ENCODE results near the gene SORCS1.

The SORCS1 gene

GRCh38 chr10:106795619-106796018 lies 368.9 kb downstream of the SORCS1 start:
- no peak overlapping the region for H3K27ac ChIP-seq (ENCODE audit: low read length)
- H3K36me3 ChIP-seq (ENCODE audit: control insufficient read depth in 1 of 2, insufficient read depth in 2 of 2, low read length in 2 of 2): no peaks in the 10 kb centered on the region
- no peak overlapping the region for H3K4me3 ChIP-seq (ENCODE audit: low read depth in 1 of 2, low read length in 2 of 2)
- H3K27me3 ChIP-seq (ENCODE audit: low read depth, low read length): no peaks in the 10 kb centered on the region
- no peaks in the 10 kb centered on the region for H3K9me3 ChIP-seq (ENCODE audit: control insufficient read depth in 1 of 2, low read length in 2 of 2)
- H3K4me1 ChIP-seq (ENCODE audit: control insufficient read depth in 1 of 2, insufficient read depth in 2 of 2, low read length in 2 of 2): no peaks in the 10 kb centered on the region

GRCh38 chr10:106793617-106794016 lies 370.9 kb downstream of the SORCS1 start:
- Histone ChIP-seq H3K9me3 (ENCODE audit: control insufficient read depth in 1 of 2, low read length in 2 of 2) (no peaks in the 10 kb centered on the region), H3K27me3 (ENCODE audit: low read depth, low read length) (no peaks in the 10 kb centered on the region), H3K4me3 (ENCODE audit: low read depth in 1 of 2, low read length in 2 of 2) (no peak overlapping the region), H3K4me1 (ENCODE audit: control insufficient read depth in 1 of 2, insufficient read depth in 2 of 2, low read length in 2 of 2) (no peaks in the 10 kb centered on the region), H3K27ac (ENCODE audit: low read length) (no peak overlapping the region), H3K36me3 (ENCODE audit: control insufficient read depth in 1 of 2, insufficient read depth in 2 of 2, low read length in 2 of 2) (no peaks in the 10 kb centered on the region)

- Histone ChIP-seq H3K9me3 (ENCODE audit: control insufficient read depth in 1 of 2, low read length in 2 of 2) (no peaks in the 10 kb centered on the region), H3K4me3 (ENCODE audit: low read depth in 1 of 2, low read length in 2 of 2) (no peak overlapping the region), H3K27me3 (ENCODE audit: low read depth, low read length) (no peaks in the 10 kb centered on the region), H3K27ac (ENCODE audit: low read length) (no peak overlapping the region), H3K36me3 (ENCODE audit: control insufficient read depth in 1 of 2, insufficient read depth in 2 of 2, low read length in 2 of 2) (no peaks in the 10 kb centered on the region), H3K4me1 (ENCODE audit: control insufficient read depth in 1 of 2, insufficient read depth in 2 of 2, low read length in 2 of 2) (no peaks in the 10 kb centered on the region)
Observed at GRCh38 chr10:106789623-106790022, 374.9 kb downstream of the SORCS1 start.

- H3K27me3 ChIP-seq (ENCODE audit: low read depth, low read length): no peaks in the 10 kb centered on the region
- H3K27ac ChIP-seq (ENCODE audit: low read length): no peak overlapping the region
- no peaks in the 10 kb centered on the region for H3K4me1 ChIP-seq (ENCODE audit: control insufficient read depth in 1 of 2, insufficient read depth in 2 of 2, low read length in 2 of 2)
- H3K36me3 ChIP-seq (ENCODE audit: control insufficient read depth in 1 of 2, insufficient read depth in 2 of 2, low read length in 2 of 2): no peaks in the 10 kb centered on the region
- no peaks in the 10 kb centered on the region for H3K9me3 ChIP-seq (ENCODE audit: control insufficient read depth in 1 of 2, low read length in 2 of 2)
- no peak overlapping the region for H3K4me3 ChIP-seq (ENCODE audit: low read depth in 1 of 2, low read length in 2 of 2)
Observed at GRCh38 chr10:106788982-106789381, 375.5 kb downstream of the SORCS1 start.

- no peak overlapping the region for H3K4me3 ChIP-seq (ENCODE audit: low read depth in 1 of 2, low read length in 2 of 2)
- no peaks in the 10 kb centered on the region for H3K4me1 ChIP-seq (ENCODE audit: control insufficient read depth in 1 of 2, insufficient read depth in 2 of 2, low read length in 2 of 2)
- no peaks in the 10 kb centered on the region for H3K36me3 ChIP-seq (ENCODE audit: control insufficient read depth in 1 of 2, insufficient read depth in 2 of 2, low read length in 2 of 2)
- H3K27me3 ChIP-seq (ENCODE audit: low read depth, low read length): no peaks in the 10 kb centered on the region
- no peak overlapping the region for H3K27ac ChIP-seq (ENCODE audit: low read length)
- no peaks in the 10 kb centered on the region for H3K9me3 ChIP-seq (ENCODE audit: control insufficient read depth in 1 of 2, low read length in 2 of 2)
Observed at GRCh38 chr10:106785528-106785927, 379.0 kb downstream of the SORCS1 start.

GRCh38 chr10:106780632-106781031 lies 383.9 kb downstream of the SORCS1 start:
- H3K4me3 ChIP-seq (ENCODE audit: low read depth in 1 of 2, low read length in 2 of 2): no peak overlapping the region
- no peaks in the 10 kb centered on the region for H3K4me1 ChIP-seq (ENCODE audit: control insufficient read depth in 1 of 2, insufficient read depth in 2 of 2, low read length in 2 of 2)
- no peak overlapping the region for H3K27ac ChIP-seq (ENCODE audit: low read length)
- H3K27me3 ChIP-seq (ENCODE audit: low read depth, low read length): no peaks in the 10 kb centered on the region
- no peaks in the 10 kb centered on the region for H3K36me3 ChIP-seq (ENCODE audit: control insufficient read depth in 1 of 2, insufficient read depth in 2 of 2, low read length in 2 of 2)
- no peaks in the 10 kb centered on the region for H3K9me3 ChIP-seq (ENCODE audit: control insufficient read depth in 1 of 2, low read length in 2 of 2)

- Histone ChIP-seq H3K27me3 (ENCODE audit: low read depth, low read length) (no peaks in the 10 kb centered on the region), H3K27ac (ENCODE audit: low read length) (no peak overlapping the region), H3K9me3 (ENCODE audit: control insufficient read depth in 1 of 2, low read length in 2 of 2) (no peaks in the 10 kb centered on the region), H3K4me1 (ENCODE audit: control insufficient read depth in 1 of 2, insufficient read depth in 2 of 2, low read length in 2 of 2) (no peaks in the 10 kb centered on the region), H3K4me3 (ENCODE audit: low read depth in 1 of 2, low read length in 2 of 2) (no peak overlapping the region), H3K36me3 (ENCODE audit: control insufficient read depth in 1 of 2, insufficient read depth in 2 of 2, low read length in 2 of 2) (no peaks in the 10 kb centered on the region)
Observed at GRCh38 chr10:106777841-106778240, 386.7 kb downstream of the SORCS1 start.

GRCh38 chr10:106775127-106775526 lies 389.4 kb downstream of the SORCS1 start:
- H3K36me3 ChIP-seq (ENCODE audit: control insufficient read depth in 1 of 2, insufficient read depth in 2 of 2, low read length in 2 of 2): no peaks in the 10 kb centered on the region
- H3K9me3 ChIP-seq (ENCODE audit: control insufficient read depth in 1 of 2, low read length in 2 of 2): no peaks in the 10 kb centered on the region
- no peaks in the 10 kb centered on the region for H3K4me1 ChIP-seq (ENCODE audit: control insufficient read depth in 1 of 2, insufficient read depth in 2 of 2, low read length in 2 of 2)
- no peak overlapping the region for H3K4me3 ChIP-seq (ENCODE audit: low read depth in 1 of 2, low read length in 2 of 2)
- no peak overlapping the region for H3K27ac ChIP-seq (ENCODE audit: low read length)
- H3K27me3 ChIP-seq (ENCODE audit: low read depth, low read length): no peaks in the 10 kb centered on the region

GRCh38 chr10:106772957-106773356 lies 391.5 kb downstream of the SORCS1 start:
- Histone ChIP-seq H3K4me3 (ENCODE audit: low read depth in 1 of 2, low read length in 2 of 2) (no peak overlapping the region), H3K9me3 (ENCODE audit: control insufficient read depth in 1 of 2, low read length in 2 of 2) (no peaks in the 10 kb centered on the region), H3K27ac (ENCODE audit: low read length) (no peak overlapping the region), H3K4me1 (ENCODE audit: control insufficient read depth in 1 of 2, insufficient read depth in 2 of 2, low read length in 2 of 2) (no peaks in the 10 kb centered on the region), H3K27me3 (ENCODE audit: low read depth, low read length) (no peaks in the 10 kb centered on the region), H3K36me3 (ENCODE audit: control insufficient read depth in 1 of 2, insufficient read depth in 2 of 2, low read length in 2 of 2) (no peaks in the 10 kb centered on the region)

- Histone ChIP-seq H3K36me3 (ENCODE audit: control insufficient read depth in 1 of 2, insufficient read depth in 2 of 2, low read length in 2 of 2) (no peaks in the 10 kb centered on the region), H3K9me3 (ENCODE audit: control insufficient read depth in 1 of 2, low read length in 2 of 2) (no peaks in the 10 kb centered on the region), H3K27ac (ENCODE audit: low read length) (no peak overlapping the region), H3K4me3 (ENCODE audit: low read depth in 1 of 2, low read length in 2 of 2) (no peak overlapping the region), H3K4me1 (ENCODE audit: control insufficient read depth in 1 of 2, insufficient read depth in 2 of 2, low read length in 2 of 2) (no peaks in the 10 kb centered on the region), H3K27me3 (ENCODE audit: low read depth, low read length) (no peaks in the 10 kb centered on the region)
Observed at GRCh38 chr10:106771154-106771553, 393.4 kb downstream of the SORCS1 start.

- Histone ChIP-seq H3K4me3 (ENCODE audit: low read depth in 1 of 2, low read length in 2 of 2) (no peak overlapping the region), H3K36me3 (ENCODE audit: control insufficient read depth in 1 of 2, insufficient read depth in 2 of 2, low read length in 2 of 2) (no peaks in the 10 kb centered on the region), H3K4me1 (ENCODE audit: control insufficient read depth in 1 of 2, insufficient read depth in 2 of 2, low read length in 2 of 2) (no peaks in the 10 kb centered on the region)
Observed at GRCh38 chr10:106768204-106768603, 396.3 kb downstream of the SORCS1 start.

GRCh38 chr10:106765928-106766327 lies 398.6 kb downstream of the SORCS1 start:
- H3K36me3 ChIP-seq (ENCODE audit: control insufficient read depth in 1 of 2, insufficient read depth in 2 of 2, low read length in 2 of 2): no peaks in the 10 kb centered on the region
- H3K27me3 ChIP-seq (ENCODE audit: low read depth, low read length): no peaks in the 10 kb centered on the region
- no peaks in the 10 kb centered on the region for H3K9me3 ChIP-seq (ENCODE audit: control insufficient read depth in 1 of 2, low read length in 2 of 2)
- H3K4me3 ChIP-seq (ENCODE audit: low read depth in 1 of 2, low read length in 2 of 2): no peak overlapping the region
- H3K27ac ChIP-seq (ENCODE audit: low read length): no peak overlapping the region
- H3K4me1 ChIP-seq (ENCODE audit: control insufficient read depth in 1 of 2, insufficient read depth in 2 of 2, low read length in 2 of 2): no peaks in the 10 kb centered on the region

More at GRCh38 chr10:106768204-106768603, 396.3 kb downstream of the SORCS1 start:
- Histone ChIP-seq H3K9me3 (ENCODE audit: control insufficient read depth in 1 of 2, low read length in 2 of 2) (no peaks in the 10 kb centered on the region), H3K27me3 (ENCODE audit: low read depth, low read length) (no peaks in the 10 kb centered on the region), H3K27ac (ENCODE audit: low read length) (no peak overlapping the region)
